Cortex of kidney (tissue), 1 donor: Measurements from ENCODE around the gene WNT7A.

ENCODE experiments used
- DNase-seq: peaks from one replicate; lab custom pipeline; 2025; lab: John Stamatoyannopoulos, UW

WNT7A gene

DNA sequence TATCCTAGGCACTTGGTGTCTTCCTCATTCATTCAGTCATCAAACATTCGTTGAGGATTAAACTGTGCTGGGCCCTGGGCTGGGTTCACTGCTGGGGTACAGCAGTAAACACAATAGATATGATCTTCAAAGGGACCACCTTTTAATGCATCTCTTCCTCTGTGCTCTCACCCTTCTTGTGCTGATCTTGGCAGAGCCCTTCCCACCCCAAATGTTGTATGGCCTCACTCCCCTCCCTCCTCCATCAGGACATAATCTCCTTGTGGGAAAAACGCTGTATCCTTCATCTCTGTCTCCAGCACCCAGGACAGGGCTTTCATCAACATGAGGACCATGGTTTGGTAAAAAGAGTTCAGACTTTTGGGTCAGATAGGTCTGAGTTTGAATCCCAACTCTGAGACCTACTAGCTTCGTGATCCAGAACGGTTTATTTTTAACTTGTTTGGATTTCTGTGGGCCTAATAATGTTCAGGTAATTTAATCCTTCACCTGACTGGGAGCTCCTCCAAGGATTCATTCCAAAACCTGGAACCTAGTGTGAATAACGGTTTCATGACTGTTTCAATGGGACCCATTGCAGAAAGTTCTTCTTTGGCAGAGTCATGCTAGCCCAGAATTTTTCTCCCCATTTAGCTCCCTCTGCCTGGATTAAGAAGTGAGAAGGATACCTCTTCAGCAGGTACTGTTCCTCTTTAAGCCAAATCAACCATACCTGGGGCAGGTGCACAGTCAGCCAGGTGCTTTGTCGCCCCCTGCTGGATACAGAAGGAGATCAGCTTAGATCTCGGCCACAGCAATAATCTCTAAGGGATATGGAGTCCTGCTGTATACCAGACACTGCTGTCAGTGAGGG is 5.2 kb upstream of the WNT7A start:
- no peak for DNase-seq

GRCh38 chr3:13883681-13884080 is 3.8 kb upstream of the WNT7A start:
- DNase-seq: no peak

- no peak for DNase-seq
Observed at GRCh38 chr3:13882876-13883275, 3.0 kb upstream of the WNT7A start.

DNA sequence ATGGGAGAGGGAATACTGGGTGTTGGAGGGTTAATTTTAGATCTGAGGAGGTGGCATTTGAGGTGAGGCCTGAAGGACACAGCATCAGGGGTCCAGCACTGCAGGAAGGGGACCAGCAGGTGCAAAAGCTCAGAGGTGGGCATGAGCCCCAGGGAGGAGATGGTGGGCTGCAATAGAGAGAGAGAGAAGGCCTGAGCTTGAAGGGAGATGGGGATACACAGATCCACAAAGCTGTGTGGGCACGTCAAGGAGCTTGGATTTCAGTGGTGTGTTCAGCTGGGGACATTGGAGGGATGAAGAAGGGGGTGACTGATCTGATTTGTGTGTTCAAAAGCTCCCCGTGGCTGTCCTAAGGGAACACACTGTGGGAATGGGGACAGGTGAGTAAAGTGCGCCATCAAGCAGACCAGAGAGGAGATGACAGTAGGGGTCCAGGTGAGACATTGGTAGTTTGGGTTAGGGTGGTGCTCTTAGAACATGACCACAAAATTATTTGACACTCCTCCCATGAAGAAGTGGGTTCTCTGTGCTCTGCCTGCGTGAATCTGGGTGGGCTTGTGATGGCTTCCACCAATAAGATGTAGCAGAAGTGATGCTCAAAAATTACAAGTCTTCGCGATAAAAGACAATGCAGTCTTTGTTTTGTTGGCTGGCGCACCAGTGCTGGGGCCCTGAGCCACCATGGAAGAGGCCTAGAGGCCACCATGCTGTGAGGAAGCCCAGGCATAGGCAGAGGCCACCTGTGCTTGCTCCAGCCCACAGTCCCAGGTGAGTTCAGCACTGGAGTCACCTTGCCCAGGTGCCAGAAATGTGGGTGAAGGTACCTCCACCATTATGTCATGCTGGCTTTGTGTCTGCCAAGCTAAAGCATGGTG is 1.9 kb upstream of the WNT7A start:
- no peak for DNase-seq

DNA sequence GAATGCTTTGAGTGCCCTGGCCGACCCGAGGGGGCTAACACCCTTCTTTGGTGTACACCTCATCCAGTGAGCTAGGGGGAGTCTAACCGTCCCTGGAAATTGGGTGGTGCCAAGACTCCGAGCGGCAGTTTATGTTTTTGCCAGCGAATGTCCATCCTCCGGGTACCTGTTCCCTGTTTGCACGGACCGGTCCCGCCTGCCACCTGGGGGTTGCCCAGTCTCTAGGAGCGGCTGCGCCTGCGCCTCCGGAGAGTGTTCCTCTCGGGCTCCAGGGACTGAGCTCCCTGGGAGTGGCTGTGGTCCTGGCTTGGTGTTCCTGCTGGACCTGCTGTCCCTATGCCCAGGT is 913 bp upstream of the WNT7A start:
- DNase-seq: no peak

GRCh38 chr3:13879102-13879945 is 547 bp downstream of the WNT7A start:
- DNase-seq: no peak

DNA sequence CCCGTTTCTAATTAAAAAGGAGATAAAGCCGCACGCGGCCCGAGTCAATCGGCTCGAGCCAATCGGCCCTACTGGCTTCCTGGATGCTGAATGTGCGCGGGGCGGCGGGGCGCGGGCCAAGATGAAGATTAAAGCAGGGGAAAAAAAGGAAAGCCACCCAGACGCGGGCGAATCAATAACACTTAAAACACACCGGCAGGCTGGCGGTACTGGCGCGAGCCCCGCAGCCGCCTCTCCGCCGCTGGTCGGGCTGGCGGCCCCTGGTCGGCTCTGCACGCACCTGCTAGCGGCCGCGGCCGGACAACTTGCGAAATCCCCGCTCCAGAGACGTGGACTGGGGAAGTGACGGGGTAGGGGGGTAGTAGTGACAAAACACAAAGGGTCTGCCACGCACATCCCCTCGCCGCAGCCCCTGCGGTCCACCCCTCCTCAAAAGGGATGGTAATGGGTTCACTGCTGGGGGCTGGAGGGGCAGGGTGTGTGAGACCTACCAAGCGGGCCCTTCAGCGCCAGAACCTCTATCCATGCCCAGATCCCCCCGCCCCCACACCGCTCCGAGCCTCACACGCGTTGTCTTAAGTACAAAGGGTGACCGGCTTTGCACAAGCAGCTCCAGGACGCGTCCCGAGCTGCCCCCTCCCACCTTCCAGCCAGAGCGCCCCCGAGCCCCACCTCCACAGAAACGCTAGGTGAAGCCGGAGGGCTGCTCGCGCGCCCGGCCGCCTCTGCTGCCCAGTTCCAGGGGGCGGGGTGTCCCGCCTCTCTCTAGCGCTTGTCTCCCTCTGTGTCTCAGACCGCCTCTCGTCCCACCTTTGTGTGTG is 1.4 kb downstream of the WNT7A start:
- DNase-seq: no peak

DNA sequence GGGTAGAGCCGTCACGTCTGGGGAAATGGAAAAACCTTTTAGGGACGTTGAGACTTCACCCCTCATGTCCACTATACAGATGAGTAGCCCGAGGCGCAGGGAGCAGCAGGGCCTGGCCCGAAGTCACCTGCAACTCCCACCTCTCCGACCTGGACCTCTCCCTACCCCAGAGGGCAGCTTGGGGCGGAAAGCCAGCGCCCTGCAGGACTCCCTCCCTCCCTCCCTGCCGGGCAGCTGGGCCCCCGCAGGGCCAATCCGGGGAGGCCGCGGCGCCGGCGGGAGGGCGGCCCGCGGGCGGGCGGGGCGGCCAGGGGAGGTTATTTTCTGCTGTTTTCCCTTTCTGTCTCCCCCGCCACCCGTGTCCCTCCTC is 2.0 kb downstream of the WNT7A start:
- no peak for DNase-seq

GRCh38 chr3:13876451-13877100 is 3.3 kb downstream of the WNT7A start:
- DNase-seq: no peak

GRCh38 chr3:13874891-13875290 is 5.0 kb downstream of the WNT7A start:
- no peak for DNase-seq

- DNase-seq: no peak
Observed at GRCh38 chr3:13873818-13874217, 6.1 kb downstream of the WNT7A start.

GRCh38 chr3:13872451-13872850 is 7.4 kb downstream of the WNT7A start:
- no peak for DNase-seq

DNA sequence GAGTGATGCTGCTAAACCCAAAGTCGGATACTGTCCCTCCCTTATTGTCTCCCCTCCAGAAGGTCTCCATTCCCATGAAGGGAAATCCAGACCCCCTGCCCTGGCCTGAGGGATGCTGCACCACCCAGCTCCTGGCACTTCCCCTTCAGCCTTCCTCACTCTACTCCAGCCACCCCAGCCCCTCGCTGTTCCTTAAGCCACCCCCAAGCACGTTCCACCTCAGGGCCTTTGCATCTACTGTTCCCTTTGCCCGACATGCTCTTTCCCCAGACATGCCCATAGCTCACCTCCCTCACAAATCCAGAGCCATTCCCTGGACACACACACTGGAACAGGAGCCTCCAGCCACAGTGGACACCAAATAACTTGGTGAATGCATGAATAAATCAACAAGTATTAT is 8.1 kb downstream of the WNT7A start:
- no peak for DNase-seq

- no peak for DNase-seq
Observed at GRCh38 chr3:13870902-13871301, 9.0 kb downstream of the WNT7A start.

- no peak for DNase-seq
Observed at GRCh38 chr3:13869761-13870343, 10.0 kb downstream of the WNT7A start.

- no peak for DNase-seq
Observed at GRCh38 chr3:13868844-13869724, 10.8 kb downstream of the WNT7A start.

- no peak for DNase-seq
Observed at GRCh38 chr3:13867732-13868131, 12.1 kb downstream of the WNT7A start.

GRCh38 chr3:13866041-13866965 is 13.6 kb downstream of the WNT7A start:
- DNase-seq: no peak
